Neural progenitor cell (in vitro differentiated cells): ENCODE data around the gene FAU.

ENCODE experiments used
- EZH2 ChIP-seq: fragments of 200-600 bp; sonication (generic); IDR thresholded peaks from 2 replicates; pipeline ENCODE4 v1.6.1; 2017; ENCODE audit warnings: antibody characterized with exemption, mild to moderate bottlenecking, moderate library complexity
- TF ChIP-seq, protein P1 (sequence below): fragments of 200-600 bp; sonication (generic); IDR thresholded peaks from 2 replicates; pipeline ENCODE4 v1.5.1; 2017; ENCODE audit warnings: antibody characterized with exemption, mild to moderate bottlenecking

DNA sequence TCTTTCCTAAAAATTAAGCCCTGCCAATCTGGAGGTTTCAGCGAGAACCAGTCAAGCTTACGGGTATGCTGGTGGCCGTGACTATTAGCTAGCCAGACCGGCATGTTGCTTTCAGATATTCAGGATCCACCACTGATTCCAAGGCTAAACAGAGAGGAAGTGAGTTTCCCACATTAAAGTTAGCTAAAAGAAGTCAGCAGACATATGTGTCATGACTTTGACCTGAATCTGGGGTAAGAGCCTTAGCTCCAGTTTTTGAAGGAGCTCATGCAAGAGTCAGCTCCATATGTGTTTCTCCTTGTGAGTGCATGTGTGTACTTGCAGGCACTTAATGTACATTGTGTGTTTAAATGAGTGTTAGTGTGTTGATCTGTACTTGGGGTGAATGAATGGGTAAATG, 36.5 kb downstream of the FAU start:
- TF ChIP-seq, protein P1, sequence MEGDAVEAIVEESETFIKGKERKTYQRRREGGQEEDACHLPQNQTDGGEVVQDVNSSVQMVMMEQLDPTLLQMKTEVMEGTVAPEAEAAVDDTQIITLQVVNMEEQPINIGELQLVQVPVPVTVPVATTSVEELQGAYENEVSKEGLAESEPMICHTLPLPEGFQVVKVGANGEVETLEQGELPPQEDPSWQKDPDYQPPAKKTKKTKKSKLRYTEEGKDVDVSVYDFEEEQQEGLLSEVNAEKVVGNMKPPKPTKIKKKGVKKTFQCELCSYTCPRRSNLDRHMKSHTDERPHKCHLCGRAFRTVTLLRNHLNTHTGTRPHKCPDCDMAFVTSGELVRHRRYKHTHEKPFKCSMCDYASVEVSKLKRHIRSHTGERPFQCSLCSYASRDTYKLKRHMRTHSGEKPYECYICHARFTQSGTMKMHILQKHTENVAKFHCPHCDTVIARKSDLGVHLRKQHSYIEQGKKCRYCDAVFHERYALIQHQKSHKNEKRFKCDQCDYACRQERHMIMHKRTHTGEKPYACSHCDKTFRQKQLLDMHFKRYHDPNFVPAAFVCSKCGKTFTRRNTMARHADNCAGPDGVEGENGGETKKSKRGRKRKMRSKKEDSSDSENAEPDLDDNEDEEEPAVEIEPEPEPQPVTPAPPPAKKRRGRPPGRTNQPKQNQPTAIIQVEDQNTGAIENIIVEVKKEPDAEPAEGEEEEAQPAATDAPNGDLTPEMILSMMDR: no peak
- no peak for TF ChIP-seq EZH2
